A549 (cell line): ENCODE data around the gene CERKL.

Experiments used
- CHD4 ChIP-seq: fragments of 200-600 bp; sonication (generic); IDR thresholded peaks from 2 replicates; pipeline ENCODE4 v1.6.1; 2016; ENCODE audit warnings: antibody characterized with exemption, mild to moderate bottlenecking, borderline replicate concordance
- CTCF ChIP-seq: fragments of >200 bp; sonication (Bioruptor Twin); formaldehyde crosslinking; IDR thresholded peaks from 3 replicates; pipeline ENCODE4 v1.5.1; 2016
- EP300 ChIP-seq, 2 experiments: fragments of >200 bp; sonication (Bioruptor Twin); formaldehyde crosslinking; IDR thresholded peaks; 2 replicates in 1 of 2; 3 replicates in 1 of 2; pipeline ENCODE4 v1.6.1; 2016 to 2017
- KDM5A ChIP-seq: fragments of 200-600 bp; sonication (generic); IDR thresholded peaks from 2 replicates; pipeline ENCODE4 v1.6.1; 2016; ENCODE audit warnings: antibody characterized with exemption, mild to moderate bottlenecking
- PHF8 ChIP-seq: fragments of 200-600 bp; sonication (generic); IDR thresholded peaks from 2 replicates; pipeline ENCODE4 v1.6.1; 2016; ENCODE audit warnings: low read depth, mild to moderate bottlenecking, antibody characterized with exemption, moderate library complexity, borderline replicate concordance
- POLR2A ChIP-seq: IDR thresholded peaks from 2 replicates; pipeline ENCODE4 v1.6.1; 2012; ENCODE audit warnings: mild to moderate bottlenecking, low read length
- RAD21 ChIP-seq, 2 experiments: fragments of >200 bp in 1 of 2; sonication (Bioruptor Twin) in 1 of 2; formaldehyde crosslinking in 1 of 2; IDR thresholded peaks in 1 of 2; conservative IDR thresholded peaks in 1 of 2; 2 replicates in 1 of 2; 3 replicates in 1 of 2; pipeline ENCODE4 v1.6.1; 2012 to 2018; ENCODE audit warnings: inconsistent platforms in 1 of 2
- RCOR1 ChIP-seq: fragments of 150-350 bp; IDR thresholded peaks from 2 replicates; pipeline ENCODE4 v1.6.1; 2014; ENCODE audit warnings: antibody characterized with exemption, low read length, low read depth
- RNF2 ChIP-seq: fragments of 200-600 bp; sonication (generic); IDR thresholded peaks from 2 replicates; pipeline ENCODE4 v1.6.1; 2016; ENCODE audit warnings: low read depth, mild to moderate bottlenecking, antibody characterized with exemption, moderate library complexity, borderline replicate concordance

- TF ChIP-seq CTCF, result no peak
- TF ChIP-seq RCOR1, result no peak
- TF ChIP-seq EP300 (IDR thresholded peaks at IDR 0.05), result no peak
- no peak for TF ChIP-seq PHF8
- TF ChIP-seq CHD4, result no peak
- TF ChIP-seq RNF2, result no peak
- TF ChIP-seq RAD21 (conservative IDR thresholded peaks at IDR 0.05 in 1 of 2, IDR thresholded peaks at IDR 0.05 in 1 of 2), result no peak
- TF ChIP-seq KDM5A, result no peak
- TF ChIP-seq POLR2A, result no peak
Measured at GRCh38 chr2:181674461-181674860, 17.6 kb upstream of the CERKL start.
